GM11168 (cell line): Measurements from ENCODE around the gene PGC.

Source experiments
- in situ Hi-C: fragments of 300-500 bp; cut with MboI; formaldehyde crosslinking; loops from one replicate; pipeline ENCODE4 v1.12.0; 2022; ENCODE audit warnings: low sequenced_read_pairs; ENCODE audit not compliant: unreplicated experiment

PGC gene

DNA sequence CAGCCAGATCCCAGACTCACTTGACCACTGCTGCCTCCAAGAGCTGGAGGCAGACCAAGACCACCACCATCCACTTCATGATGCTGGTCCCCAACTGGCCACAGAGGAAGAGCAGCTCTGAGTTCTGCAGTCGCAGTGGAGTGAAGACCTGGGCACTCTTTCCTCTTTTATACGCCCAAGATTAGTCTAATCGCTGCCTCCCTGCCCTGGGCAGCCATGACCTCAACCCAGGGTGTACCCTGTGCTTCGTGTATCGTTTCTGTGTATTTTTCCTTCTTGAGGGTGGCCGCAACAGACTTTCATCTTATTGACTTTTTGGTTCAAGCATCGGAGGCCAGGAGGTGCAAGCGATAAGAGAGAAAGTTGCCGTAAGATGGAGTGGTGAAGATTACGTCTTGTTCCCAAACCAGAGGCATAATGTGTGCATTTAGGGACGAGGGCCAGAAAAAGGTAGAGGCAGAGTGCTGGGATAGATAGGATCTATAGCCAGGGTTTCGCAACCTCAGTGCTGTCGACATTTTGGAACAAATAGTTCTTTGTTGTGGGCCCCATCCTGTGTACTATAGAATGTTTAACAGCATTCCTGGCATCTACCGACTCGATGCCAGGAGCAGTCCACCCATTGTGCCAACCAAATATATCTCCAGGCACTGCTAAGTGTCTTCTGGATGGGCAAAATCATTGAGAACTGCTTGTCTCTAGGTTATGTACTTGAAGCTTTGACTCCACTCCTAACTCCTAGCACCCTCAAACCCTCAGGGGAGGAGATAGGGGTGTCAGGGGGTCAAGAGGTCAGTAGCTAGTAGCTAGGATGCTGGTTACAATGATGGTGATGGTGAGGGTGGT is at the start of gene PGC:
Gene PGC, minus strand, starts transcription at position 142 of the 846 bp plus-strand sequence. Its CDS starts 63 bp downstream, at position 79.
- in situ Hi-C loops: no loop called here

DNA sequence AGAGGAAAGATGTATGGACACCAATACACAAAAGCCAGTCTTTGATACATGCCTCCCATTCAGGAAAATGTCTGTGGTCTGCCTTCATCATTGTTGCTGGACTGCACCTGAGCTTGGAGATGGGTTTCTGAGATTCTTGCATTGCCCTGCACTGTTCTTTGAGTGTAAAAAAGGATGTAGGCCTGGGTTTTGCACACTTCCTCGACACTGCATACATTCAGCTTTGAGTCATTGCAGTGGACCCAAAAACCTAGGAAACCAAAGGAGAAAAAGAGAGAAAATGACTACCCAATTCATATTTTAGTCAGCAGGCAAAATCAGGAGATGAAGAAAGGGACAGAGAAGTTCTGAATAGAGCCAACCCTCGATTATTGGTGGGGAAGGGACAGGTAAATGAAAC is 49.3 kb upstream of the PGC start:
- in situ Hi-C loops: no loop called here

DNA sequence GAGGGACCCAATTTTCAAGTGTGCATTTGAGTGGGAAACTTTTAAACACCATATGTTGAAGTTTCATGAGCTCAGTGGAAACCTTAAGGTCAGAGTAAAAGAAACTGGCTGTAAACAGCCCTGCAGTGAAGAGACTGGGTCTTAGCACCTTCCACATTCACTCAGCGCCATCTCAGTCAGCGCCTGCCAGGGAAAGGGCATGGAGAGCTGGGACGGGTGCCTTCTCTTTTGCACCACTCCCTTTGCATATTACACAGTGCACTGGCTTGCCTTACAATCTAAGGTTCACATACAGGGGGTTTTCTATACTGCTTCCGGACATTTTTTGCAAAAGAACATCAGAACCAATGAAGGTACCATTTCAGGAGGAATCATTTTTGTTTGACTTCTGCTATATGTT is 44.8 kb upstream of the PGC start:
- in situ Hi-C loops: no loop called here

DNA sequence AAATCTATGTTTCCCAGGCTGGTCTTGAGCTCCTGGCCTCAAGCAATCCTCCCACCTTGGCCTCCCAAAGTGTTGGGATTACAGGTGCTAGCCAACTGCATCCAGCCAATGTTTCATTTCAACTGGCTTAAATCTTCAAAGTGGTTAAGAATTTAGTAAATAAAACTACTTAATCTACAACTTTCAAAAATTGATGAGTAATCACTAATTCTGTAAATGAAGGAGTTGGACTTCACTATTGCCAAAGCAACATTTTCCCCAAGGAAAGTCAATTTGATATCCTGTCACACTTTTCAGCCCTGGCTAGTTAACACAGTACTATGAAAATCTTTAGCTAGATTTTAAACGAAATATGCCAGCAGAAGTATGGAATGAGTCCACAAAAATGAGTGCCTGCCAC is 44.1 kb upstream of the PGC start:
- in situ Hi-C loops: no loop called here

DNA sequence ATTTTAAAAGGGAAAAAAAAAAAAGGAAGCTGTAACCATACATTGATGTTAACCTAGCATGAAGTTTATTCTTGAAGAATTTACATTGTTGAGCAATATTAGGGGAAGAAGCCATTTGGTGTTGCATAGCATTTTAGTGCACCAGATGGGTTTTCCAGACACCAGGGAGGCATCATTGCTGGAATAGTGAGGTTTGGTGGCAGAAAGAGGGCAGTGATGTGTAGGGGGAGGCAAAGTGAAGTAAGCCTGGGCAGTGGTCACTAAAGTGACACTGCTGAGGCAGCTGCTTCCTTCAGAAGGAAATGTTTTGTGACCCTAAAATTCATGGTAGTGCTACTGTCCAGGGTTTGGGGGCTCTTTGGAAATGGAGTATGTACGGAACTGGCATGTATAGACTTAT is 42.8 kb upstream of the PGC start:
- in situ Hi-C loops: no loop called here

DNA sequence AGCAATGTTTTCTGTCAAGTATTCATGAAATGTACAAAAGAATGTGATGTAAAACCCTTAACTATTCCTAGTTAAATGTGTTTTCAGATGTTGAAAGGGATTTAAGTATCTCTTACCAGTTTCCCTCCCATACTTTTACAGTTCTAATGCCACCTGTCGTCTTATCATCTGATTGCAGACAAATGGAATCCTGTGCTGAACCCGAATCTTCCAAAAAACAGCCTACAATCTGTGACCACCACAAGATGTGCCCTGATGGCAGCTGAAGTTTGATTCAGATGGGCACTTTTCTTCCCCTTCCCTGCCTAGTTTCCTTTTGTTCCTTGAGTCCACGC is 42.2 kb upstream of the PGC start:
- in situ Hi-C loops: no loop called here

DNA sequence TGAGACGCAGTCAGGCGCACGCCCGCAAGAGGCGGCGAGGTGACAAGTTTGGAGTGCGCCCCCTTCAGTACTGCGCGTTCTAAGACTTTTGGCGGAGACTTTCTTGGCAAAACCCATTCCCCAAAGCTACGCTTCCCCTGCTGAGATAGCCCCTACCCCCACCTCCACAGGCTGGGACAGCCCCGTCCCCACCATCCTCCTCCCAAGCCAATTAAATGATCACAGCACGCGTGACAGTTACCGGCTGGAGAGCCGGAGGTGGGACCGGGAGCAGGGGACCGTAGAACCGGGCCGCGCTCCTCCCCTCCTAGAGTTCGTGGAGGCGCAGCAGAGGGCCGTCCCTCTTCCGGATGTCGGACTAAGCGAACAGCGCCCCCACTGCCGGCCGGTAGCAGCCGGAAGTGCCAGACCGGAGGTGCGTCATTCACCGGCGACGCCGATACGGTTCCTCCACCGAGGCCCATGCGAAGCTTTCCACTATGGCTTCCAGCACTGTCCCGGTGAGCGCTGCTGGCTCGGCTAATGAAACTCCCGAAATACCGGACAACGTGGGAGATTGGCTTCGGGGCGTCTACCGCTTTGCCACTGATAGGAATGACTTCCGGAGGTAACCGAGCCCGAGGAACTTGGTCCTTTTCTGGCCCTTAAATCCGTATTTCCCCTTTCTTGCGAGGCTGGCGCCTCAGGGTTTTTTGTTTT is 40.2 kb upstream of the PGC start, which contains the start of gene TOMM6:
Gene TOMM6, plus strand, starts transcription at position 476 of the 699 bp plus-strand sequence. Its CDS starts 4 bp downstream, at position 480.
- in situ Hi-C loops: no loop called here

DNA sequence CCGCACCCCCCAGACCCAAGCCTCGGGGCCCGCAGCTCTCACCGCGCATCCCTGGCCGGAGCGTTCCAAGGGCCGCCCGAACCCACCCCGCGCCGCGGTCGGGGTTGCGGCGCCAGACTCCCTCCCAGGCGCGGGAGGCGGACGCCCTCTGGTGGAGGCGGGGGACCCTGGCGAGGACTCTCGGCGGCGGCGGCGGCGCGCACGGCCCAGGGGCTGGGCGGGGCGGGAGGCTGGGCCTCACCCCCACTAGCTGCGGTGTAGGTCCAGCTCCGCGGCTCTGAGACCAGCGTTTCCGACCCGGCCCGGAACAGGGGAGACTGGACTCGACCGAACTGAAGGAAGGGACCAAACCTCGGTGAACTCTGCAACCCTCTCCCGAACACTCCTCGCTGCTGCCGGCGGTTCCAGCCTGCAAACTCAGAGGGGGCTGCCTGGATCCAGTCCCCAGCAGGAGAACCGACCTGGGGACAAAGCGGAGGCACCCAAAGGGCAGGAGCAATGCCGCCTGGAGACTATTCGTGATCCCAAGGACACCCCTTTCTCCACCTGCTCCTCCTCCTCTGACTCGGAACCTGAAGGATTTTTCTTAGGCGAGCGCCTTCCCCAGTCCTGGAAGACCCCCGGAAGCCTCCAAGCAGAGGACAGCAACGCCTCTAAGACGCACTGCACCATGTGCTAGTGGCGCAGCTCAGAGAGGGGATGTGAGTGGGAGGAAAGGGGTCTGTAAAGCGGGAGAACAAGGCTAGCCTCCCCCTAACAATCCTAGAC is 39.4 kb upstream of the PGC start:
- in situ Hi-C loops: no loop called here

DNA sequence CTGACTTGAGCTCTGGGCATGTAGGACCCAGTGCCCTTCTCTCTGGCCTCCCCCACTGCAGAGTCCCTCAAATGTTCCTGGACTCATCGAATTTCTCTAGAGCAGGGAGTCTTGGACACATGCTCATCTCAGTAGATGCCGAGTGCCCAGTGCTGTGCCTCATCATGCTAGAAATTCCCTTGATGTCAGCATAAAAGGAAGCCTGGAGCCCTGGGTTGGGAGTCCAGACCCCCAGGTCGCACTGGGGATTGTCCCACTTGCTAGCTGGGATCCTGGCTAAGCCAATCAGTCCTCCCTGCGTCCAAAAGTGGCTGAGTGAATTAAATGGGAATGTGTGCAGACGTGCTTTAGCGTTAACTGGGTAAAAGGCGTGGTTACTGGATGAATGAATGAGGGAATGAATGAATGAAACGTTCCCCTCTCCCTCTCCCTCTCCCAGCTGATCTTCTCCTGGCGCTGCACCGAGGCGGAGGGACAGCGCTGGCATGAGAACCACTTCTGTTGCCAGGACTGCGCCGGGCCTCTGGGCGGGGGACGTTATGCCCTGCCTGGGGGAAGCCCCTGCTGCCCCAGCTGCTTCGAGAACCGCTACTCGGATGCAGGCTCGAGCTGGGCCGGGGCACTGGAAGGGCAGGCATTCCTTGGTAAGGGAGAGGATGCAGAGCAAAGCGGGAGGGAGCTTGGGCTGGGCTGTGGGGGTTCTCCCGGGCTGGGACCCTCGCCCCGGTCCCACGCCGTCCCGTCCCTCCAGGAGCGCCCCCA is 38.7 kb upstream of the PGC start:
- in situ Hi-C loops: no loop called here

DNA sequence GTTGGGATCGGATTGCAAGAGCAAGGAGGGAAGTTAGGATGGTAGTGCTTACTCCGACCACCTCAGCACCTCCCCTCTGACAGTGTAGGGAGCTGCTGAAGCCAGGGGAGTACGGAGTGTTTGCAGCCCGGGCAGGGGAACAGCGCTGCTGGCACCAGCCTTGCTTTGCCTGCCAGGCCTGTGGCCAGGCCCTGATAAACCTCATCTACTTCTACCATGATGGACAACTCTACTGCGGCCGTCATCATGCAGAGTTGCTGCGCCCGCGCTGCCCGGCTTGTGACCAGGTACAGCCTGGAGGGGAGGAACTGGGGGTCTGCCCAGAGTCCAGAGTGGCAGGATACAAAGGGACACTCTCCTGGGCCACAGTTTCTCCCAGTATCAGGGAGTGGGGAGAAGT is 38.1 kb upstream of the PGC start:
- in situ Hi-C loops: no loop called here

DNA sequence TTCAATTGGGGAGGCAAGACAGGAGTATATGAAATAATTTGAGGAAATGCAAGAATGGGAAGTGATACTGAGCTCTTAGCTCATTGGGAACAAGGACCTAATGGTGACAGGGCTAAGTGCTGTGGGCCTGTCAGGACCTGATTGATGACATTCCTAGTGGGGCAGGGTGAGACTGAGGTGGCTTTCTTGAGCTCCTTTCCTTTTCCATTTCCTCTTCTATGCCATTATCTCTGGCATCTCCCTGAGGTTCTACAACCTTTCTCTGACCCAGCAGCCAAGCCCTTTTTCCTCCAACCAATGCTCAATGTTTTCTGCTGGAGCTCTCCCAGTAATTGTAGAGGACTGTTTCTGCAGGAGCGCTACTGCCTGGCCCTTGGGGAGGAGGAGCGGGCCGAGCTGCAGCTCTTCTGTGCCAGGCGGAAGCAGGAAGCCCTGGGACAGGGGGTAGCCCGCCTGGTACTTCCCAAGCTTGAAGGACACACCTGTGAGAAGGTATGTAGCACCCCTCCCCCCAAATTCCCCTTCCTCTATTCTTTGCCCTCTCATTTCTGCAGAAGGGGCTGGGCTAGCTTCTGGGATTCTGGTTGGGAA is 37.5 kb upstream of the PGC start:
- in situ Hi-C loops: loop anchor here (5.0 kb wide), 1 partner anchor 263 kb away; no protein-coding TSS in a partner anchor

DNA sequence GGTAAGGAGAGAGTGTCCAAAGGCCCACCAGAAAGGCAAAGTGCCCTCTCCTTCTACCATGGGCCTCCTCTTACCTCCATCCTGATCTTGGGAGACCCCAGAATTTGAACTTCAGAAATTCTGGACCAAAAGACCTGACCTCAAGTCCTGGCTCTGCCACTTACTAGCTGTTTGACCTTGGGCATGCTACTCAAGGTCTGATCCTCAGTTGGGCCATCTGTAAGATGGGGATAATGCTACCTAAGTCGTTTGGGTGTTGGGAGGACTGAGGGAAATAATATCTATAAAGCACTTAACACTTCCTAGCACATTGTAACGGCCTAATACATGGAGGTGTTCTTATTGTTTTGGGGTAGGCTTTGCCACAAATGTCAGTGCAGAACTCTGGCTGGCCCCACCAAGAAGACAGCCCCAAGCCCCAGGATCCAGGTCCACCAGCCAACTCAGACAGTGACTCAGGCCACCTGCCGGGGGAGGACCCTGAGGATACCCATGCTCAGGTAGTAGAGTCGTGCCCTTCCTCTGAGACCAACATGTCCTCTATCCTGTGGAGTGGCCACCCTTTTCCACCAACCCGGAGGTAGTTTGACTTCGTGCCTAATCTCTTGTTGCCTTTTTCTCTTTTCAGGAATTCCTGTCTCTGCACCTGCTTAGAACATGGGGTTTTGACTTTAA is 36.0 kb upstream of the PGC start:
- in situ Hi-C loops: loop anchor here (5.0 kb wide), 1 partner anchor 264 kb away; no protein-coding TSS in a partner anchor

DNA sequence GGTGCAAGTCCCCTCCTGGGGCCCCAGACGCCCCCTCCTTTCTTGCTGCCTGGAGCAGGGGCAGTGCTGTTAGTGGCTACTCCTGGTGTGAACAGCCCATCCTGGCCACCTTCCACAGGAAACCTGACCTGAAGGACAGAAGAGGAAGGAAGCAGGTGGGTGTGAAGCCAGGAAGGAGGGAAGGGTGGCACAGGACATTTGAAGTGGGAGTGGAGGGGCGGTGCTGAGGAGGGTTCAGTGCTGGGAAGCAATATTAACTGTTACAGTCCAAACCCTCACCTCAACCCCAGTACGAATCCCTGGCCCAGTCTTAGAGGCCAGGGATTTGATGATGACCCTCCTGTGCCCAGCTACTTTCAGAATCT is 34.2 kb upstream of the PGC start:
- in situ Hi-C loops: loop anchor here (5.0 kb wide), 1 partner anchor 266 kb away; no protein-coding TSS in a partner anchor

DNA sequence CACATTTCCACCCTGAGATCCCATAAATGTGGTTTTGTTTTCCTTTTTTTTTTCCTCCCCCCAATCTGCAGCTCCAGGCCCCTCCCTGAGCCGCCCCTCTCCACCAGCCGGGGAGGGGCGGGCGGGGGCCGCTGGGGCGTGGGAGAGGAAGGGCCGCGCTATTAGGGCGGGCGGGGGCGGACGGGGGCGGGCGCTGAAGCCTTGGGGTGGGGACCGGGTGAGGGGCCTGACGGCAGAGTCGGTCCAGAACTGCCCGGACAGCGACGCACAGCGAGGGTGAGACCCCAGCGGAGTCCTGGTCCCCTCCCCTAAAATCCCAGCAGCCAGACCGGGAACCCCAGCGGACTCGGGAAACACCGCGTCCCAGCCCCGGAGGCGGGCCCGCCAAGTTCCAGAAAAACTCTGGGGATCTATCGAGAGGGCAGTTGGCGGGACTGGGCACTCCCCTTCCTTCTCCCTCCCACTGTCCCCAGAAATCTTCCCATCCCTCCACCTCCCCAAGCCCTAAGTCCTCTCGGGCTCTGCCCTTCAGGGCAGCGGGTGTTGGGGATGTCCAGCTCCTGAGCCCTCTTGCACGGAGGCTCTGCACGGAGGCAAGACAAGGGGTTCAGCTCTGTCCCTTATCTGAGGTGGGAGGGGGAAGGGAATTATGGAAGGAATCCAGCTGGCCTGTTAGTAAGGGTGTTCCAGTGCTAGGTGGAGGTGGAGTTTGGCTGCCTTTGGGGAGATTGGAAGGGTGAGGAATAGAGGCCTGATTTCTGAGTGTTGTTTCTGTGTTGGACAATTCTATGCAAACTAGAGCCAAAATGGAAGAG is 33.6 kb upstream of the PGC start, which contains the start of gene PRICKLE4:
Gene PRICKLE4, plus strand, starts transcription at position 232 of the 815 bp plus-strand sequence. CDS start 2,692 bp downstream, outside the sequence.
- in situ Hi-C loops: loop anchor here (5.0 kb wide), 1 partner anchor 267 kb away; no protein-coding TSS in a partner anchor

DNA sequence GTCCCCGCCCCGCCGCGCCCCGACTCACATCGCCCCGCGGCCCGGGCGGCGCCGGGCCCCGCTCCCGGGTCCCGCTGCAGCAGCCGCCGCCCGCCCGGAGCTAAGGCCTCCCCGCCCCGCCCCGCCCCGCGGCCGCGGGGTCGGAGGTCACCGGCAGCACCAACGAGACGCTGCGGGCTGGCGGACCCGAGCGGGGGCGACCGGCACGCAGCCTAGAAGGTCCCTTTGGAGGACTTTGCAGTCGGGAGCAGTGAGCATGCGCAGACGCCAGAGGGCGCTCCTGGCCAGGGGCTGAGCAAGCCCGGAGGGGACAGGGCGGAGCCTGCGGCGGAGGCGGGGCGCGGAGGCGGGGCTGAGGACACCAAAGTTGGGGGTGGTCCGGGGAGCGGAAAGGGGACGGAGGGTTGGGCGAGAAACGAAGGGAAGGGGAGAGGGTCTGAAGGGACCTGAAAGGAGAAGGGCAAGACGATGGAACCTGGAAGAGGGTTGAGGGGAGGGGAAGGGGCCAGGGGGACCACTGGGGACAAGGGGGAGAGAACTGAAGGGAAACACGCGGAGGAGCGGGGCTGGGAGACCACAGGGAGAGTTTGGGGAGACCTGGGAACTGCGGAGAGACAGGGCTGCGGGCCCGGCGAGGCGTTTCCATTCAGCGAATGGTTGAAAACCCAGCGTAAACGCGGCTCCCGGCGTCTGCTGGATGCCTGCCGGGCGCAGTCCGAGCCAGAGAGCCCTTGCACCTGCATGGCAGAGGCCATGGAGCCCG is 32.8 kb upstream of the PGC start, which contains the start of gene FRS3:
Gene FRS3, minus strand, starts transcription at position 113 of the 763 bp plus-strand sequence. CDS start 2,913 bp downstream, outside the sequence.
- in situ Hi-C loops: loop anchor here (5.0 kb wide), 1 partner anchor 267 kb away; no protein-coding TSS in a partner anchor

DNA sequence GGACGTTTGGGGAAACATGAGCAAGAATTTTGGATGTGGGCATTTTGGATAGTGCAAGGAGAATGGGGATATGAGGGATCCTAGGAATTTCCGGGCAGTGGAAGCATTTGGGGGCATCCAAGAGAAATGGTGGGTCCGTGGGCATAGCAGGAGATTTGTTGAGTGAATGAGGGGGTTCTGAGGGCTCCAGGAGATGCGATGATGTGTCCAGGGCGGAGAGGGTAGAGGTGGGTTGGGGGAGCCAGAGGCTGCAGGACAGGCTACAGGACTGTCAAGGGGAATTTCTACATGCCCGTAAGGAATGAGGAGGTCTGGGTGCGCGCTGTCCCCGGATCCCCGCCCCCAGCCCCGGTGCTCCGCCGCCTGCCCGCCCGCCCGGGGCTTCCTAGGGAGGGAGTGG is 32.1 kb upstream of the PGC start:
- in situ Hi-C loops: no loop called here

DNA sequence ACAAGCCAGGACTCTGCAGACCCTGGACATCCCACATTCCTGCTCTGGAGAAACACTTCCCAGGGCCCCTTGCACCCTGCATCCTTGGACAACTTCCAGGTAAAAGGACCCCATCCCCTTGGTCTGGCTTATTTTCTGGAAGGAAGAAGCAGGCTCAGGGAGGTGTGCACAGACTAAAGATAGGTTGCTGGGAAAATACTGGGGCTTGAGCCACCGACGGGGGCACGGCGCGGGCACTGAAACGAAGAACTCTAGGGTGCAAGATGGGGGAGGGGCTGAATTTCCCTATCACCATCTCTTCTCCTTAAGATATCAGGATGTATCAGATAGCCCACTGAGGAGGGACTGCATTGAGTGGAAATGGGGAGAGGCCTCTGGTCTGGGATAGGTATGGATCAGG is 31.7 kb upstream of the PGC start:
- in situ Hi-C loops: no loop called here
